Endothelial cell (in vitro differentiated cells): ENCODE results near the gene CRISPLD2. TPM values are rescaled to one million over a fixed set of nuclear protein-coding genes. Genes with fewer than 3 reads are reported as not detected.
A peak's percentile ranks its signal among the peaks of the same experiment; 100 is the strongest.

Source experiments
- DNase-seq: peaks from one replicate; pipeline ENCODE4 v3.0.0; 2021; ENCODE audit warnings: low spot score
- H3K27ac Mint-ChIP-seq: one replicate; pipeline ENCODE4 v1.8.0; 2021; ENCODE audit warnings: mixed read lengths, inconsistent platforms; ENCODE audit not compliant: unreplicated experiment
- H3K27me3 Mint-ChIP-seq: one replicate; pipeline ENCODE4 v1.8.0; 2021; ENCODE audit warnings: mild to moderate bottlenecking, moderate library complexity, mixed read lengths, inconsistent platforms; ENCODE audit not compliant: unreplicated experiment
- H3K36me3 Mint-ChIP-seq: one replicate; pipeline ENCODE4 v1.8.0; 2021; ENCODE audit warnings: mild to moderate bottlenecking, low read depth, mixed read lengths, inconsistent platforms; ENCODE audit not compliant: unreplicated experiment
- H3K4me1 Mint-ChIP-seq: one replicate; pipeline ENCODE4 v1.8.0; 2021; ENCODE audit warnings: mild to moderate bottlenecking, mixed read lengths, inconsistent platforms; ENCODE audit not compliant: unreplicated experiment
- H3K4me3 Mint-ChIP-seq: one replicate; pipeline ENCODE4 v1.8.0; 2021; ENCODE audit warnings: mild to moderate bottlenecking, mixed read lengths, inconsistent platforms; ENCODE audit not compliant: unreplicated experiment
- H3K9me3 Mint-ChIP-seq: one replicate; pipeline ENCODE4 v1.8.0; 2021; ENCODE audit warnings: mixed read lengths, inconsistent platforms; ENCODE audit not compliant: unreplicated experiment
- CTCF ChIP-seq: fragments of 200-600 bp; sonication (generic); IDR thresholded peaks from one replicate; pipeline ENCODE4 v1.5.0; 2021; ENCODE audit warnings: antibody characterized with exemption; ENCODE audit not compliant: unreplicated experiment
- total RNA-seq: library from RNA; stranded (reverse); fragmentation: NEBNext Ultra II Directional; extraction: Animal tissue kit (Norgen Biotek cat#: 25700); gene quantifications from one replicate; pipeline ENCODE4 v1.2.1, GENCODE V29; 2021; ENCODE audit not compliant: unreplicated experiment

CRISPLD2 gene
- total RNA-seq, 1 donor from 2014 or later, result 0.54 TPM

- H3K36me3 Mint-ChIP-seq, result no peaks in the 10 kb centered on the region
- peaks cover 3% of the 10 kb centered on the region for H3K27me3 Mint-ChIP-seq
- H3K9me3 Mint-ChIP-seq, result no peaks in the 10 kb centered on the region
- H3K4me1 Mint-ChIP-seq, result peaks cover 4% of the 10 kb centered on the region
- TF ChIP-seq CTCF, result no peak
- no peak for DNase-seq
- H3K27ac Mint-ChIP-seq, result peak overlapping the region; percentile 21
- no peak overlapping the region for H3K4me3 Mint-ChIP-seq
Measured at GRCh38 chr16:84898447-84898846, 78.7 kb downstream of the CRISPLD2 start.

GRCh38 chr16:84899414-84899813, 79.6 kb downstream of the CRISPLD2 start:
- Mint-ChIP-seq H3K27me3 (peaks cover 3% of the 10 kb centered on the region), H3K4me1 (peaks cover 4% of the 10 kb centered on the region), H3K36me3 (no peaks in the 10 kb centered on the region), H3K27ac (no peak overlapping the region), H3K9me3 (no peaks in the 10 kb centered on the region), H3K4me3 (no peak overlapping the region)
- DNase-seq, result no peak
- TF ChIP-seq CTCF, result no peak

GRCh38 chr16:84905965-84906460, 86.2 kb downstream of the CRISPLD2 start:
- no peak overlapping the region for H3K27ac Mint-ChIP-seq
- H3K27me3 Mint-ChIP-seq, result peaks cover 3% of the 10 kb centered on the region
- no peak for TF ChIP-seq CTCF
- H3K9me3 Mint-ChIP-seq, result no peaks in the 10 kb centered on the region
- H3K4me1 Mint-ChIP-seq, result no peaks in the 10 kb centered on the region
- DNase-seq, result no peak
- H3K4me3 Mint-ChIP-seq, result no peak overlapping the region
- H3K36me3 Mint-ChIP-seq, result no peaks in the 10 kb centered on the region

- TF ChIP-seq CTCF, result no peak
- no peaks in the 10 kb centered on the region for H3K4me1 Mint-ChIP-seq
- no peaks in the 10 kb centered on the region for H3K9me3 Mint-ChIP-seq
- no peak overlapping the region for H3K27ac Mint-ChIP-seq
- H3K4me3 Mint-ChIP-seq, result no peak overlapping the region
- no peaks in the 10 kb centered on the region for H3K36me3 Mint-ChIP-seq
- DNase-seq, result no peak
- H3K27me3 Mint-ChIP-seq, result peaks cover 3% of the 10 kb centered on the region
Measured at GRCh38 chr16:84907051-84907450, 87.3 kb downstream of the CRISPLD2 start.

GRCh38 chr16:84907575-84907974, 87.8 kb downstream of the CRISPLD2 start:
- Mint-ChIP-seq H3K36me3 (no peaks in the 10 kb centered on the region), H3K9me3 (no peaks in the 10 kb centered on the region), H3K27ac (no peak overlapping the region), H3K4me1 (no peaks in the 10 kb centered on the region), H3K4me3 (no peak overlapping the region), H3K27me3 (peaks cover 3% of the 10 kb centered on the region)
- no peak for DNase-seq
- no peak for TF ChIP-seq CTCF
